Mesenchymal stem cell (in vitro differentiated cells and primary cell): ENCODE data around the gene ACSM2B.

Source experiments
- DNase-seq: peaks from one replicate; pipeline ENCODE4 v3.0.0-alpha.2; 2013
- H2AFZ ChIP-seq: one replicate; pipeline ENCODE4 v1.6.1; 2013; ENCODE audit warnings: low read depth, mild to moderate bottlenecking, control low read depth, inconsistent platforms, low read length, moderate library complexity
- H2AK5ac ChIP-seq: 2 replicates; pipeline ENCODE4 v1.6.1; 2013; ENCODE audit warnings: low read length, moderate library complexity, mild to moderate bottlenecking, inconsistent platforms; ENCODE audit not compliant: severe bottlenecking
- H2BK120ac ChIP-seq: one replicate; pipeline ENCODE4 v1.6.1; 2013; ENCODE audit warnings: low read depth, mild to moderate bottlenecking, inconsistent platforms, low read length, moderate library complexity
- H2BK12ac ChIP-seq, 2 experiments: one replicate each; pipeline ENCODE4 v1.6.1; 2013; ENCODE audit warnings: inconsistent platforms in 2 of 2, low read length in 2 of 2, mild to moderate bottlenecking in 2 of 2, moderate library complexity in 2 of 2, control low read depth in 1 of 2
- H2BK15ac ChIP-seq: one replicate; pipeline ENCODE4 v1.6.1; 2013; ENCODE audit warnings: mild to moderate bottlenecking, low read depth, inconsistent platforms; ENCODE audit not compliant: poor library complexity, severe bottlenecking
- H2BK5ac ChIP-seq: 2 replicates; pipeline ENCODE4 v1.6.1; 2013; ENCODE audit warnings: low read depth, mild to moderate bottlenecking, low read length, control low read depth, inconsistent platforms; ENCODE audit not compliant: poor library complexity, severe bottlenecking
- H3K14ac ChIP-seq, 2 experiments: one replicate each; pipeline ENCODE4 v1.6.1; 2013; ENCODE audit warnings: inconsistent platforms in 2 of 2, low read length in 2 of 2, control low read depth in 1 of 2, mild to moderate bottlenecking in 1 of 2, moderate library complexity in 1 of 2
- H3K18ac ChIP-seq, 2 experiments: one replicate each; pipeline ENCODE4 v1.6.1; 2013; ENCODE audit warnings: inconsistent platforms in 2 of 2, low read length in 2 of 2, control low read depth in 1 of 2, low read depth in 1 of 2, mild to moderate bottlenecking in 1 of 2
- H3K23ac ChIP-seq, 2 experiments: one replicate each; pipeline ENCODE4 v1.6.1; 2013; ENCODE audit warnings: inconsistent platforms in 2 of 2, low read length in 2 of 2, mild to moderate bottlenecking in 2 of 2, moderate library complexity in 2 of 2, control low read depth in 1 of 2
- H3K27ac ChIP-seq: 2 replicates; pipeline ENCODE4 v1.5.1; 2013; ENCODE audit warnings: mild to moderate bottlenecking, moderate library complexity, low read length, control low read depth, inconsistent platforms; ENCODE audit not compliant: poor library complexity, severe bottlenecking
- H3K27me3 ChIP-seq, 2 experiments: 2 replicates each; pipeline versions ENCODE4 v1.6.1 to v1.7.0; 2013; ENCODE audit warnings: low read length in 2 of 2, mild to moderate bottlenecking in 2 of 2, moderate library complexity in 2 of 2, control low read depth in 1 of 2, inconsistent platforms in 1 of 2; ENCODE audit not compliant: control insufficient read depth in 1 of 2, insufficient read depth in 1 of 2
- H3K36me3 ChIP-seq, 2 experiments: 2 replicates each; pipeline versions ENCODE4 v1.6.1 to v1.7.0; 2013; ENCODE audit warnings: low read length in 2 of 2, control low read depth in 1 of 2, inconsistent platforms in 1 of 2, low read depth in 1 of 2, mild to moderate bottlenecking in 1 of 2; ENCODE audit not compliant: insufficient read depth in 2 of 2, control insufficient read depth in 1 of 2
- H3K4ac ChIP-seq, 2 experiments: one replicate each; pipeline ENCODE4 v1.6.1; 2013; ENCODE audit warnings: inconsistent platforms in 2 of 2, low read length in 2 of 2, mild to moderate bottlenecking in 2 of 2, moderate library complexity in 2 of 2, control low read depth in 1 of 2, low read depth in 1 of 2
- H3K4me1 ChIP-seq: 2 replicates; pipeline ENCODE4 v1.6.1; 2013; ENCODE audit warnings: low read depth, low read length, control low read depth; ENCODE audit not compliant: control insufficient read depth, insufficient read depth
- H3K4me2 ChIP-seq: 2 replicates; pipeline ENCODE4 v1.6.1; 2013; ENCODE audit warnings: low read length, mild to moderate bottlenecking, inconsistent platforms; ENCODE audit not compliant: poor library complexity, severe bottlenecking
- H3K4me3 ChIP-seq, 2 experiments: 2 replicates each; pipeline versions ENCODE4 v1.5.1 to v1.7.0; 2013; ENCODE audit warnings: low read length in 2 of 2, mild to moderate bottlenecking in 2 of 2, control low read depth in 1 of 2, low read depth in 1 of 2; ENCODE audit not compliant: insufficient read depth in 1 of 2
- H3K79me1 ChIP-seq: replicated peaks from 2 replicates; pipeline ENCODE4 v1.6.1; 2013; ENCODE audit warnings: mild to moderate bottlenecking, control low read depth, low read length, inconsistent platforms; ENCODE audit not compliant: poor library complexity, severe bottlenecking
- H3K9ac ChIP-seq: 2 replicates; pipeline ENCODE4 v1.7.0; 2013; ENCODE audit warnings: mild to moderate bottlenecking, low read length, moderate library complexity
- H3K9me3 ChIP-seq: 2 replicates; pipeline ENCODE4 v1.7.0; 2013; ENCODE audit warnings: mild to moderate bottlenecking, low read length; ENCODE audit not compliant: control insufficient read depth
- H4K8ac ChIP-seq: one replicate; pipeline ENCODE4 v1.6.1; 2013; ENCODE audit warnings: inconsistent platforms, mild to moderate bottlenecking, low read length, moderate library complexity
- H4K91ac ChIP-seq: one replicate; pipeline ENCODE4 v1.6.1; 2013; ENCODE audit warnings: mild to moderate bottlenecking, low read length, inconsistent platforms
- WGBS: methylation state at CpG from one replicate; pipeline ENCODE4 v1.1.7; 2013; ENCODE audit warnings: mixed read lengths; 5-methylcytosine and 5-hydroxymethylcytosine counted together

Gene ACSM2B

DNA sequence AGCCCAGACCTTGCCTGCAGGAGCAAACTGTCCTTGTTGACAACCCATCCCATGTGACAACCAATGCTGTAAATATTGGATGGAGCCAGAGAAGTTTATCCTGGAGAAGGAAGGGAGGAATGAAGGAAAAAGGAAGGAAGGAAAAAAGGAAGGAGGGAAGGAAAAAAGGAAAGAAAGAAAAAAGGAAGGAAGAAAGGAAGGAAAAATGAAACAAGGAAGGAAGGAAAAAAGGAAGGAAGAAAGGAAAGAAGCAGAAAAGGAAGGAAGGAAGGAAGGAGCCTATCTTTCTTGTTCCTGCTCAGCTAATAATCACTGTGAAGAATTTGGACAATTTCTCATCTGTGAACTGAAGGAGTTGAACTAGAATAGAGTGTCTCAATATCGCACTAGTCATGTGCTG, 56.1 kb downstream of the ACSM2B start:
- Histone ChIP-seq H3K9ac (no peak overlapping the region), H2BK15ac (no peak overlapping the region), H3K23ac (no peak overlapping the region), H2BK120ac (no peak overlapping the region), H2BK5ac (no peak overlapping the region), H3K9me3 (peaks cover 2% of the 10 kb centered on the region), H3K4me2 (no peak overlapping the region), H3K79me1 (no peaks in the 10 kb centered on the region), H2AK5ac (no peak overlapping the region), H4K8ac (no peak overlapping the region), H3K18ac (no peak overlapping the region), H3K4ac (no peak overlapping the region), H3K27me3 (no peaks in the 10 kb centered on the region), H3K14ac (no peak overlapping the region), H3K4me1 (no peaks in the 10 kb centered on the region), H2AFZ (no peak overlapping the region), H4K91ac (no peak overlapping the region), H3K4me3 (no peak overlapping the region), H2BK12ac (no peak overlapping the region), H3K27ac (no peak overlapping the region), H3K36me3 (no peaks in the 10 kb centered on the region)
- no peak for DNase-seq
- WGBS: 57% methylated on average over 1 of the region's 1 CpG

DNA sequence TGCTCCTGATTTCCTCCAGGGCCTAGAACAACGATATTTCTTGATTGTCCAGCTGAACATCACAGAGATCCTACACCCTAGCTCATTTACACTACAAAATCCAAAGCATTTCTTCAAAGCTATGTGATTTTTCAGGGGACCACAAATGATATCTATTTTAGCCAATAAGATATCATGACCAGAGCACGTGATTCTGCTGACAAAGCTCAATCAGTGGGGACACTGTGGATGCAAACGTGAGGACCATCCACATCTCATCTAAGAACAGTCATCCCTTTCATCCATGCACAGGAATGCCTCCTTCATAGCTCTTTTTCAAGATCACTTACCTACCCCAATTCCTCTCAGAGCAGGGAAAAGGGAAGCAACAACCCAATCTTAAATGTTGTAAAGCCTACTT, 56.9 kb downstream of the ACSM2B start:
- H3K36me3 ChIP-seq: no peaks in the 10 kb centered on the region
- H2AFZ ChIP-seq: no peak overlapping the region
- H3K4me3 ChIP-seq: no peak overlapping the region
- no peak overlapping the region for H3K18ac ChIP-seq
- no peak overlapping the region for H2BK12ac ChIP-seq
- no peak overlapping the region for H4K8ac ChIP-seq
- no peak overlapping the region for H3K23ac ChIP-seq
- no peak overlapping the region for H2AK5ac ChIP-seq
- H3K14ac ChIP-seq: no peak overlapping the region
- no peak for DNase-seq
- no peak overlapping the region for H3K4me2 ChIP-seq
- H3K4ac ChIP-seq: no peak overlapping the region
- H3K27ac ChIP-seq: no peak overlapping the region
- no peaks in the 10 kb centered on the region for H3K27me3 ChIP-seq
- no peak overlapping the region for H4K91ac ChIP-seq
- no peak overlapping the region for H2BK15ac ChIP-seq
- no peak overlapping the region for H2BK120ac ChIP-seq
- peaks cover 2% of the 10 kb centered on the region for H3K9me3 ChIP-seq
- H3K79me1 ChIP-seq: no peaks in the 10 kb centered on the region
- 9% methylated on average over 3 of the region's 3 CpGs for WGBS
- H3K9ac ChIP-seq: no peak overlapping the region
- H3K4me1 ChIP-seq: no peaks in the 10 kb centered on the region
- no peak overlapping the region for H2BK5ac ChIP-seq

DNA sequence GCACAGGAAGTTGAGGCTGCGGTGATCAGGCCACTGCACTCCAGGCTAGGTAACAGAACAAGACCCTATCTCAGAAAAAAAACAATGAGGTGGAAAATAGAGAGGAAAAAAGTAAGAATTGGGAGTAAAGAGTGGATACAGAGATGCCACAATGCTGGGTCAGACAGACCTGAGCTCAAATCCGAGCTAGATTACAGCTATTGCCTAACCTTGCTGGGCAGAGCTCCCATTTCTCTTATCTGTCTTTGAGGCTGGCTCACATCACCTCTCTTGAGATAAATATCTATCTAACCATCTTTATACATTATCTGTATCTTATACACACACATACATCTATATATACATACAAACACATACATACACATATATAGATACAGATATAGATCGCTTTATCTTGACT, 59.0 kb downstream of the ACSM2B start:
- no peak overlapping the region for H4K8ac ChIP-seq
- H3K27ac ChIP-seq: no peak overlapping the region
- H3K9ac ChIP-seq: no peak overlapping the region
- H3K4ac ChIP-seq: no peak overlapping the region
- H3K27me3 ChIP-seq: no peaks in the 10 kb centered on the region
- H3K79me1 ChIP-seq: no peaks in the 10 kb centered on the region
- no peak overlapping the region for H2BK120ac ChIP-seq
- no peak overlapping the region for H2BK5ac ChIP-seq
- H3K4me3 ChIP-seq: no peak overlapping the region
- peaks cover 2% of the 10 kb centered on the region for H3K9me3 ChIP-seq
- H2BK12ac ChIP-seq: no peak overlapping the region
- no peaks in the 10 kb centered on the region for H3K36me3 ChIP-seq
- H3K4me1 ChIP-seq: no peaks in the 10 kb centered on the region
- no peak overlapping the region for H3K18ac ChIP-seq
- no peak overlapping the region for H4K91ac ChIP-seq
- DNase-seq: no peak
- no peak overlapping the region for H3K4me2 ChIP-seq
- H3K14ac ChIP-seq: no peak overlapping the region
- no peak overlapping the region for H3K23ac ChIP-seq
- no peak overlapping the region for H2AK5ac ChIP-seq
- H2AFZ ChIP-seq: no peak overlapping the region
- 88% methylated on average over 2 of the region's 3 CpGs for WGBS
- H2BK15ac ChIP-seq: no peak overlapping the region

DNA sequence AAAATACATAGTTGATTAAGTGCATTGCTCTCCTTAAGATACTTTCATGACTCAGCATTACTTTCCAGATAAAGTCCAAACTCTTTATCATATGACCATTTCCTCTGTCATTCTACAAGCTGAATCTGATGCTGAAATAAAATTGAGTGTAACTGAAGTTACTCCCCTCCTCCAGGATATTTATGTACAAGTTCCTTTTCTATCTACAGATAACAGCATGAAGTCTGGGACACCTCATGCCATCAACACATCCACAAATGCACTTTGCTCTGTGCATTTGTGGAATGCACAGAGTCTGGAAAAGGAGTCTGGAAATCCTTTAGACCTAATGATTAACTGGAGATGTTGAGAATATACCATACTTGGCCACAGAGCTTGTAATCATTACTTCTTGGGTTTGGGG, 60.5 kb downstream of the ACSM2B start:
- no peaks in the 10 kb centered on the region for H3K4me1 ChIP-seq
- H4K91ac ChIP-seq: no peak overlapping the region
- no peaks in the 10 kb centered on the region for H3K9me3 ChIP-seq
- H2AK5ac ChIP-seq: no peak overlapping the region
- no peak overlapping the region for H3K27ac ChIP-seq
- H2AFZ ChIP-seq: no peak overlapping the region
- H3K4ac ChIP-seq: no peak overlapping the region
- H2BK15ac ChIP-seq: no peak overlapping the region
- H3K4me3 ChIP-seq: no peak overlapping the region
- H3K9ac ChIP-seq: no peak overlapping the region
- H3K14ac ChIP-seq: no peak overlapping the region
- no peak overlapping the region for H2BK12ac ChIP-seq
- H4K8ac ChIP-seq: no peak overlapping the region
- no peaks in the 10 kb centered on the region for H3K36me3 ChIP-seq
- no peak overlapping the region for H2BK5ac ChIP-seq
- H2BK120ac ChIP-seq: no peak overlapping the region
- H3K18ac ChIP-seq: no peak overlapping the region
- H3K4me2 ChIP-seq: no peak overlapping the region
- DNase-seq: no peak
- H3K27me3 ChIP-seq: no peaks in the 10 kb centered on the region
- no peak overlapping the region for H3K23ac ChIP-seq
- no peaks in the 10 kb centered on the region for H3K79me1 ChIP-seq
